Omental fat pad (tissue), 4 donors: ENCODE measurements around the gene HNF4A. TPM values are rescaled to one million over a fixed set of nuclear protein-coding genes. Genes with fewer than 3 reads are reported as not detected.
A peak's percentile ranks its signal among the peaks of the same experiment; 100 is the strongest.
"Not testable (repeated sequence)": the region's sequence is repeated elsewhere in the genome, so short reads cannot be mapped to it uniquely, and the experiment has no call there.

Experiments used
- ATAC-seq: fragments of 150-250 bp; one replicate; pipeline ENCODE4 v1.9.1; 2016; ENCODE audit warnings: mild to moderate bottlenecking, moderate library complexity; ENCODE audit not compliant: low FRiP score
- DNase-seq: peaks from one replicate; pipeline ENCODE4 v3.0.0-alpha.2; 2019; ENCODE audit warnings: low spot score
- total RNA-seq, 4 donors: library from RNA; depleted of rRNA; stranded (reverse); fragments of >200 nt; gene quantifications; one replicate each; pipeline ENCODE4 v1.1.0, GENCODE V29; 2016
- TF ChIP-seq, protein P1 (sequence below), 3 donors: fragments of 450-650 bp; IDR thresholded peaks; one replicate each; pipeline ENCODE4 v1.5.1; 2016 to 2017; ENCODE audit warnings: antibody characterized with exemption in 3 of 3, mild to moderate bottlenecking in 3 of 3, moderate library complexity in 2 of 3

Gene HNF4A
- total RNA-seq, 4 donors from 2014 or later, result not detected

DNA sequence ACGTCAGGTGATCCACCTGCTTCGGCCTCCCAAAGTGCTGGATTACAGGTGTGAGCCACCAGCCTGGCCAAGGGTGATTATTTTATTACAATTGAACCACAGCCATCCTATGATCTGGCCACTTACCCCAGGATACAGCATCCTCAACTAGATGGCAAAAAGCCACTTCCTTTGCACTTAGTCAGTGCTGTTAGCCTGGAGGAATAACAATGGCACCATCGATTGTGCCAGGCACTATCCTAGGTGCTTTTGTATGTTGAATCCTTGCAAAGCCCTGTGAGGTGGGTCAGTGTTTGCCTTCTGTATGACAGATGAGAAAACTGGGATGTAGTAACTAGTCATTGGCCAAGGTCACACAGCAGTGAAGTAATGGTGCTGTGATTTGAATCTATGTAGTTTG lies 109.0 kb downstream of the HNF4A start:
- DNase-seq (no peak), ATAC-seq (no peak)
- TF ChIP-seq, protein P1, sequence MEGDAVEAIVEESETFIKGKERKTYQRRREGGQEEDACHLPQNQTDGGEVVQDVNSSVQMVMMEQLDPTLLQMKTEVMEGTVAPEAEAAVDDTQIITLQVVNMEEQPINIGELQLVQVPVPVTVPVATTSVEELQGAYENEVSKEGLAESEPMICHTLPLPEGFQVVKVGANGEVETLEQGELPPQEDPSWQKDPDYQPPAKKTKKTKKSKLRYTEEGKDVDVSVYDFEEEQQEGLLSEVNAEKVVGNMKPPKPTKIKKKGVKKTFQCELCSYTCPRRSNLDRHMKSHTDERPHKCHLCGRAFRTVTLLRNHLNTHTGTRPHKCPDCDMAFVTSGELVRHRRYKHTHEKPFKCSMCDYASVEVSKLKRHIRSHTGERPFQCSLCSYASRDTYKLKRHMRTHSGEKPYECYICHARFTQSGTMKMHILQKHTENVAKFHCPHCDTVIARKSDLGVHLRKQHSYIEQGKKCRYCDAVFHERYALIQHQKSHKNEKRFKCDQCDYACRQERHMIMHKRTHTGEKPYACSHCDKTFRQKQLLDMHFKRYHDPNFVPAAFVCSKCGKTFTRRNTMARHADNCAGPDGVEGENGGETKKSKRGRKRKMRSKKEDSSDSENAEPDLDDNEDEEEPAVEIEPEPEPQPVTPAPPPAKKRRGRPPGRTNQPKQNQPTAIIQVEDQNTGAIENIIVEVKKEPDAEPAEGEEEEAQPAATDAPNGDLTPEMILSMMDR (IDR thresholded peaks at IDR 0.05), result no peak

DNA sequence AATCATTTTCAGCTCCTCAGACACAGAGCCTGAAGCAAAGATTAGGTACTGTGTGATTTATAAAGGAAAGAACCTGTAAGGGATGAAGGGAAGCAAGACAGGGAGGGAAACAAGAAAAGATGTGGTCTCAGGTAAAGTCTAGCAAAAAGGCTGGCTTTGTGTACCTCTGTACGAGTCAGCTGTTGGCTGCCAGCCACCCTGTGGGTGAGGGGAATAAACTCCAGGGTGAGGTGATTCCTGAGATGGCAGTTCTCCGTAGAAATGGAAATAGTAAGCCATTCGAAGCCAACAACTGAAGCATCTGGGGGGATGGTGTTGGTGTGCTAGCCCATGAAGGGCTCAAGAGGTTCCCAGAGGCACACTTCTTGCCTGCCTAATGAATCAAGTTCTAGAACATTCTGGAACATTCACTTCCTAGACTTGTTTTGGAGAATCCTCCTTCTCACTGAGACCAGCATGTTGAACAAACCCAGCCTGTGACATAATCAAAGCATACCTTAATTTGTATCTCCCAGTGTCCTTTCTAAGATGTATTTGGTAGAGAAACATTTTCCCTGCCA lies 109.6 kb downstream of the HNF4A start:
- ATAC-seq, result no peak
- no peak for DNase-seq
- TF ChIP-seq, protein P1 (IDR thresholded peaks at IDR 0.05), result no peak

GRCh38 chr20:44467289-44467883 lies 111.9 kb downstream of the HNF4A start:
- TF ChIP-seq, protein P1 (IDR thresholded peaks at IDR 0.05), result no peak
- DNase-seq, result no peak
- ATAC-seq, result peak; percentile 64

GRCh38 chr20:44468044-44468782 lies 112.7 kb downstream of the HNF4A start:
- ATAC-seq (no peak), DNase-seq (no peak)
- TF ChIP-seq, protein P1 (IDR thresholded peaks at IDR 0.05), result no peak

DNA sequence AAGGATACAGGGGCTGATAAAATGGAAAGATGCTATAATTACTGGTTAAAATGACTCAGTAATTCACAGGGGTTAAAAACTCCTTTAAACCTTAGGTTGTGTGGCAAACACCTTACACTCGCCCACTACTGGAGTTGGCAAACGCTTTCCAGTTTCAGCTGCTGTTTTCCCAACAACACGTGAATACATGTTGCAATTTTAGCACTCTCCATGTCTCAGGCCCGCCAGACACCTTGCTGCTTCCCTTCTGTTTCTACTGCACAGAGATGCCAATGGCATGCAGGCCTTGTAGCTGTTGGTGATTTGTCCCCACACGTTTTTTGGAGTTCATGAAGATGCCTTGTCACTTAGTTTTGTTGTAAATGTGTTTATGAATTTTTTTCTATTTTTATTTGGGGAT lies 114.8 kb downstream of the HNF4A start:
- DNase-seq, result no peak
- TF ChIP-seq, protein P1 (IDR thresholded peaks at IDR 0.05), result no peak
- ATAC-seq, result no peak

DNA sequence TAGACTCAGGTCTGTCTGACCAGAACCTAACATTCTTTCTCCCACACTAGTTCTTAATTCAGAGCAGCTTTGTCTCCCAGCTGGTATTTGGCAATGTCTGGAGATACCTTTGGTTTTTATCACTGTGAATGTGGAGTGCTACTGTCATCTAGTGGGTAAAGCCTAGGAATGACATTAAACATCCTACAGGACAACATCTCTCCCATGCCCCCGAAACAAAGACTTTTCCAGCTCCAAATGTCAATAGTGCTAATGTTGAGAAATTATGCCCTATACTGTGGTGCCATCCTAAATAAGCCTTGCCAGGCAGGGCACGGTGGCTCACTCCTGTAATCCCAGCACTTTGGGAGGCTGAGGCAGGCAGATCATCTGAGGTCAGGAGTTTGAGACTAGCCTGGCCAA lies 116.0 kb downstream of the HNF4A start:
- ATAC-seq, result no peak
- TF ChIP-seq, protein P1 (IDR thresholded peaks at IDR 0.05), result no peak
- no peak for DNase-seq

- not testable (repeated sequence) for DNase-seq, ATAC-seq
These were observed 116.8 kb downstream of the HNF4A start for GRCh38 chr20:44472283-44472682.
